KBM-7 (cell line): Measurements from ENCODE around the gene CR1L.
A peak's percentile ranks its signal among the peaks of the same experiment; 100 is the strongest.
"Not testable (repeated sequence)": the region's sequence is repeated elsewhere in the genome, so short reads cannot be mapped to it uniquely, and the experiment has no call there.

ENCODE experiments used
- DNase-seq: peaks from one replicate; pipeline ENCODE4 v3.0.0-alpha.2; 2015
- in situ Hi-C: fragments of 300-500 bp; cut with MboI; formaldehyde crosslinking; loops from 2 replicates; pipeline ENCODE4 v1.14.3; 2020; ENCODE audit warnings: low sequenced_read_pairs, low pct_unique_long_range_greater_than_20kb, mixed read lengths

The CR1L gene

GRCh38 chr1:207644852-207645634 lies at the start of gene CR1L:
Gene CR1L (plus strand): TSS chr1:207645133. CDS start chr1:207645234, 101 bp downstream.
- DNase-seq, result no peak

DNA sequence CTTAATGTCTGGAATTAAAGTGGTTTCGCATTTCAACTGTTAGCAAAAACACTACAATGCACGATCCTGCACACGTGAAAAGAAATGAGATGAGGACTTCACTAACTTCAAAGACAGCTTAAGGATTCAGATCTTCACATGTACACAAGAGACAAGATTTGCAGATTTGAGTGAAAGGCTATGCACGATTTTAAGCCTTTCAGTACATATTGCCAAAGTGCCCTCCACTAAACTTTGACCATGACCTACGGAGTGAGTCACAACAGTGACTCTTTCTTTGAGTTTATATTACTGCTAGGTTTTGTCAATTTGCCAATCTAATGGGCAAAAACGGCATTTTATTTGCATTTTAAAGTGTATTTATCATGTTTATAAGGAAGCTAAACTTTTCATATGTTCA lies 41.2 kb upstream of the CR1L start:
- in situ Hi-C loops, result no loop called here
- no peak for DNase-seq

More at GRCh38 chr1:207644852-207645634, at the start of gene CR1L:
- in situ Hi-C loops, result no loop called here

- in situ Hi-C loops, result no loop called here
- DNase-seq, result no peak
These were observed 39.2 kb upstream of the CR1L start for GRCh38 chr1:207605444-207606361.

DNA sequence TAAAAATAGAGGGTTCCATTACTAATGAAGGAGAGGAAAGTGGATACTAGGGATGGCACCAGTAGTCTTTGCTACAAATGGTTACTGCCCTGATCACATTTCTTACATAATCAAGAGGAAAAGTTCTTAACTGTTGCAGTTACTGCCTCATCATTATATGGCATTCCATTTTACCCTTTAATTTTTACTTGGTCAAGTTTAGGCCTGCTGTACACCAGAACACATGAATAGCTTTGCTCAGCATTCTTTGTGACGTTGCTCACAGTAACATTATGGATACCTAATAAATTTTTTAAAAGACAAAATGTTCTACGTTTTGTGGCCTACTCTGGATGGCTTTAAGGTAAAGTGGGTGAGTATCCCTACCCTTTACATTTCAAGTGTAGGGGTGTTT lies 38.6 kb upstream of the CR1L start:
- in situ Hi-C loops, result no loop called here
- no peak for DNase-seq

GRCh38 chr1:207612762-207613161 lies 32.2 kb upstream of the CR1L start:
- DNase-seq, result no peak
- in situ Hi-C loops, result no loop called here

GRCh38 chr1:207619871-207620542 lies 24.9 kb upstream of the CR1L start:
- in situ Hi-C loops, result no loop called here
- DNase-seq, result peak; percentile 55

DNA sequence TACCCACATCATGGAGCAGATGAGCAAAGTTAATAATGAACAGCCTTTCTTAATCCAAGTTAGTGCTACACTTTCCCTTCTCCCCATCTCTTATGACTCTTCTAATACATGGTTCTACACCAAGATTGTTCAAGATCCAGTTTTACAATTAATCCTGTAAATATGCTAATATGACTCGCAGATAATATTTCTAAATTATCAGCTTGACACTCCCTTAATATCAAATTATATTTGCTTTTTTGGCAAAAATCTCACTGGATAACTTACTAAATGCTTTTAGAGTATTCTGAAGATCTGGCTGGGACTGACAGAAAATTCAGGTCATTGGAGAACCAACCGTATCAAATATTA lies 24.4 kb upstream of the CR1L start:
- in situ Hi-C loops, result no loop called here

DNA sequence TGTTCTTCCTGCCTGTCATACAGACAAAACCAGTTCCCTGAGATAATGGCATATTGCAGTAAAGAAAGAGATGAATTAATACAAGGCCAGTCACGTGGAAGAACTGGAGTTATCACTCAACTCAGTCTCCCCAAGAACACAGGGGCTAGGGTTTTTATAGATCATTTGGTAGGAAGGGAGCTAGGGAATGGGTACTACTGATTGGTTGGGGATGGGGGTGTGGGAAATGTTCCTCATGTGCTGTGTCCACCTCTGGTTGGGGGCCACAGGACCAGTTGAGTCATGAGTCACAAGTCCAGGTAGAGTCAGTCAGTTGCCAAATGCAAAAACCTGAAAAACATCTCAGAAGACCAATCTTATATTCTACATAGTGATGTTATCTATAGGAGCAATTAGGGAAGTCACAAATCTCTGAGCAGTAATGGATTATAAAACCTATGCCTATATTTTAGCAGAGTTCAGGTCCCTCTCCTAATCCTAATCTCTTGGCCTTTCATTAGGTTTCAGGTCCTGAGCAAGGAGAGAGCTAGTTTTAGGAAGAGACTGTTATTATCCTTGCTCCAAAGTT lies 19.3 kb upstream of the CR1L start:
- DNase-seq, in situ Hi-C loops: not testable (repeated sequence)

More for the DNA sequence above, 24.4 kb upstream of the CR1L start:
- DNase-seq, result no peak

DNA sequence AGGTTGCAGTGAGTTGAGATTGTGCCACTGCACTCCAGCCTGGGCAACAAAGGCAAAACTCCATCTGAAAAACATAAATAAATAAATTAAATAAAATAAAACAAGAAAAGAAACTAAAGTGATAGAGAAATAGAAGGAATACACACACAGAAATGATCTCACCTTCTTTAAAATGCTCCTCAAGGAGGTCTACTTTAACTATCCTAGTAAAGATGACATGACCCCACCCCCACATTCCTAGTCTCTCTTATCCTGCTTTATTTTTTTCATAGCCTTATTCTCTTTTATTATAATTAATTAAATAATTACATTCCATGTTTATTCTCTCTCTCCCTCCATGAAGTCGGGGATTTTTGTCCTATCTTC lies 18.0 kb upstream of the CR1L start:
- in situ Hi-C loops, result no loop called here
- no peak for DNase-seq

GRCh38 chr1:207627496-207627895 lies 17.4 kb upstream of the CR1L start:
- no peak for DNase-seq
- in situ Hi-C loops, result no loop called here

DNA sequence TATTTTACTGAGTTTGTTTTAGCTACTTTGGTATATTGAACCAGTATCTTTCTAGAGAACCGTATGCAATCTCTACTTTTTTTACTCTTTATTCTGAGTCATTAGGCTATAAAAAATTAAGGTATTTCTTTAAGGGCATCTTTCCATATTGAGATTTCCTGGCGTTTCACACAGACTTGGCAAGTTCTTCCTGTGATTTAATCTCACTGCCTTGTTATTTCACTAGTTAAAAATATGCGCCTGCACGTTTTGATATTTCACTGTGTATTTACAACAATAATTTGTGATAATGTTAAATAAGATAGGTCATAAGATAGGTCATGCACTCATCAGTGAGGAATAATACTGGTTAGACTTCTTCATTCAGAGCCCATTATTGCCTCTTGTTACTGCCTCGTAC lies 16.2 kb upstream of the CR1L start:
- DNase-seq, result no peak
- in situ Hi-C loops, result no loop called here

- no peak for DNase-seq
- in situ Hi-C loops, result no loop called here
These were observed 13.8 kb upstream of the CR1L start for GRCh38 chr1:207631137-207631536.

- in situ Hi-C loops, result no loop called here
- no peak for DNase-seq
These were observed 11.7 kb upstream of the CR1L start for GRCh38 chr1:207633226-207633625.

GRCh38 chr1:207633699-207634289 lies 11.1 kb upstream of the CR1L start:
- DNase-seq, in situ Hi-C loops: not testable (repeated sequence)

GRCh38 chr1:207634293-207634692 lies 10.6 kb upstream of the CR1L start:
- in situ Hi-C loops, DNase-seq: not testable (repeated sequence)

DNA sequence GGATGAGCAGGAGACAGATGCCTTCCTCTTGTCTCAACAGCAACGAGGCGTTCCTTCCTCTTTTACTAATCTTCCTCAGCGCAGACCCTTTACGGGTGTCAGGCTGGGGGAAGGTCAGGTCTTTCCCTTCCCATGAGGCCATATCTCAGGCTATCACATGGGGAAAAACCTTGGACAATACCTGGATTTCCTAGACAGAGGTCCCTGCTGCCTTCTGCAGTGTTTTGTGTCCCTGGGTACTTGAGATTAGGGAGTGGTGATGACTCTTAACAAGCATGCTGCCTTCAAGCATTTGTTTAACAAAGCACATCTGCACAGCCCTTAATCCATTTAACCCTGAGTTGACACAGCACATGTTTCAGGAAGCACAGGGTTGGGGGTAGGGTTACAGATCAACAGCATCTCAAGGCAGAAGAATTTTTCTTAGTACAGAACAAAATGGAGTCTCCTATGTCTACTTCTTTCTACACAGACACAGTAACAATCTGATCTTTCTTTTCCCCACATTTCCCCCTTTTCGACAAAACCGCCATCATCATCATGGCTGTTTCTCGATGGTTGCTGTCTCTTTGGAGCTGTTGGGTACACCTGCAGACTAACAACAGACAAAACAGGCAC lies 9.3 kb upstream of the CR1L start:
- peak; percentile 8 for DNase-seq
- in situ Hi-C loops, result not testable (repeated sequence)

- DNase-seq, in situ Hi-C loops: not testable (repeated sequence)
These were observed 6.3 kb upstream of the CR1L start for GRCh38 chr1:207638487-207639145.

- in situ Hi-C loops, DNase-seq: not testable (repeated sequence)
These were observed 5.6 kb upstream of the CR1L start for GRCh38 chr1:207639362-207639761.
